HepG2 (cell line): ENCODE results near the gene DIS3L2. TPM values are rescaled to one million over a fixed set of nuclear protein-coding genes. Genes with fewer than 3 reads are reported as not detected.

Experiments used
- BRF2 ChIP-seq: sonication (generic); formaldehyde crosslinking; IDR thresholded peaks from 2 replicates; pipeline ENCODE4 v1.8.1; 2022; ENCODE audit warnings: mild to moderate bottlenecking, missing genetic modification reagents
- CHD4 ChIP-seq: fragments of 200-600 bp; sonication (generic); IDR thresholded peaks from 2 replicates; pipeline ENCODE4 v1.7.0; 2017; ENCODE audit warnings: mild to moderate bottlenecking, low read length, borderline replicate concordance
- GABPA ChIP-seq, 2 experiments: IDR thresholded peaks; 2 replicates each; pipeline ENCODE4 v1.6.1; 2011 to 2016; ENCODE audit warnings: low read depth in 2 of 2, low read length in 1 of 2, missing biosample characterization in 1 of 2, missing genetic modification characterization in 1 of 2
- MXD4 ChIP-seq: IDR thresholded peaks from 2 replicates; pipeline ENCODE4 v1.6.1; 2016; ENCODE audit warnings: mild to moderate bottlenecking, missing biosample characterization, missing genetic modification reagents
- NFYB ChIP-seq: sonication (generic); formaldehyde crosslinking; IDR thresholded peaks from 2 replicates; pipeline ENCODE4 v1.4.0; 2020; ENCODE audit warnings: missing genetic modification reagents
- PITX1 ChIP-seq: sonication (generic); formaldehyde crosslinking; IDR thresholded peaks from 2 replicates; pipeline ENCODE4 v1.5.1; 2020; ENCODE audit warnings: mild to moderate bottlenecking, missing genetic modification reagents
- ZNF280D ChIP-seq: sonication (generic); formaldehyde crosslinking; IDR thresholded peaks from 2 replicates; pipeline ENCODE4 v1.5.1; 2020; ENCODE audit warnings: mild to moderate bottlenecking, missing genetic modification reagents
- ZNF326 ChIP-seq: sonication (generic); formaldehyde crosslinking; IDR thresholded peaks from 2 replicates; pipeline ENCODE4 v1.4.0; 2020; ENCODE audit warnings: missing genetic modification reagents, borderline replicate concordance
- polyA plus RNA-seq, 8 experiments: library from polyadenylated mRNA; depleted of rRNA in 3 of 8; stranded (reverse) in 7 of 8; unstranded in 1 of 8; fragments of >200 nt; fragmentation: Illumina TruSeq in 4 of 8; extraction: Trizol in 4 of 8; gene quantifications; 2 replicates each; pipeline versions ENCODE4 v1.2.1 to v1.2.3, GENCODE V29; 2011 to 2016; ENCODE audit warnings: low read depth in 4 of 8, missing spikeins in 1 of 8, mixed read lengths in 1 of 8; ENCODE audit not compliant: insufficient read depth in 1 of 8
- total RNA-seq, 5 experiments: library from RNA; depleted of rRNA; stranded (reverse); fragments of >200 nt; fragmentation: Illumina TruSeq; extraction: Trizol; gene quantifications; 2 replicates each; pipeline ENCODE4 v1.2.3, GENCODE V29; 2016; ENCODE audit warnings: low read depth in 1 of 5
- TF ChIP-seq, protein P1 (sequence below): sonication (generic); formaldehyde crosslinking; IDR thresholded peaks from 2 replicates; pipeline ENCODE4 v1.5.1; 2020; ENCODE audit warnings: missing genetic modification reagents, mild to moderate bottlenecking, borderline replicate concordance
- TF ChIP-seq, protein P2 (sequence below): sonication (generic); formaldehyde crosslinking; IDR thresholded peaks from 2 replicates; pipeline ENCODE4 v1.5.0; 2020; ENCODE audit warnings: missing genetic modification reagents

Gene DIS3L2
- total and polyA plus RNA-seq, 2 of the 13 experiments (the other 11 are each of a cell fraction or from before 2014, with no cell fraction given) = 7.0 to 23.9 TPM

GRCh38 chr2:232310121-232310520 is 348.6 kb downstream of the DIS3L2 start (continued):
- TF ChIP-seq BRF2 = no peak
- TF ChIP-seq PITX1 (CRISPR knock-in tag) = no peak
- no peak for TF ChIP-seq ZNF326
- TF ChIP-seq, protein P1, sequence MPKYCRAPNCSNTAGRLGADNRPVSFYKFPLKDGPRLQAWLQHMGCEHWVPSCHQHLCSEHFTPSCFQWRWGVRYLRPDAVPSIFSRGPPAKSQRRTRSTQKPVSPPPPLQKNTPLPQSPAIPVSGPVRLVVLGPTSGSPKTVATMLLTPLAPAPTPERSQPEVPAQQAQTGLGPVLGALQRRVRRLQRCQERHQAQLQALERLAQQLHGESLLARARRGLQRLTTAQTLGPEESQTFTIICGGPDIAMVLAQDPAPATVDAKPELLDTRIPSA (CRISPR knock-in tag) = no peak
- TF ChIP-seq, protein P2, sequence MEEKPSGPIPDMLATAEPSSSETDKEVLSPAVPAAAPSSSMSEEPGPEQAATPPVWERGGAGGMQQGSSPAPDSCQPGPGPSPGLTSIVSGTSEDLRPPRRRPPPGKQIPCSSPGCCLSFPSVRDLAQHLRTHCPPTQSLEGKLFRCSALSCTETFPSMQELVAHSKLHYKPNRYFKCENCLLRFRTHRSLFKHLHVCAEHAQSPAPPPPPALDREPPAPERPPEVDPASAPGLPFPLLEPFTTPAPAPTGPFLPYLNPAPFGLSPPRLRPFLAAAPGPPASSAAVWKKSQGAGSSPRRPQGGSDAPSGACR (CRISPR knock-in tag) = no peak
- no peak for TF ChIP-seq MXD4 (CRISPR knock-in tag)
- TF ChIP-seq CHD4 = no peak
- no peak for TF ChIP-seq ZNF280D
- TF ChIP-seq GABPA (IDR thresholded peaks at IDR 0.05; ENCODE audit: low read depth, low read length) = no peak
- TF ChIP-seq GABPA (CRISPR knock-in tag; IDR thresholded peaks at IDR 0.05; ENCODE audit: low read depth) = no peak
- no peak for TF ChIP-seq NFYB (CRISPR knock-in tag)
